ENCODE measurements around the gene WDR43.

WDR43 gene

GRCh38 chr2:28934769-28935168, 40.3 kb downstream of the WDR43 start:
- 100% methylated on average over 1 of the region's 2 CpGs for WGBS

GRCh38 chr2:28941008-28941407, 46.5 kb downstream of the WDR43 start:
- no peaks in the 10 kb centered on the region for H3K9me3 ChIP-seq (ENCODE audit: control insufficient read depth, low read length)
- WGBS, result 100% methylated on average over 2 of the region's 3 CpGs
- H3K4me2 ChIP-seq (ENCODE audit: low read length, poor library complexity, severe bottlenecking), result no peak overlapping the region
- H2AK5ac ChIP-seq (ENCODE audit: low read length, severe bottlenecking), result no peak overlapping the region
- H3K36me3 ChIP-seq (ENCODE audit: control insufficient read depth in 1 of 2, insufficient read depth in 2 of 2, low read depth in 1 of 2, low read length in 2 of 2), result peaks cover 34 to 90% of the 10 kb centered on the region in 2 experiments
- H3K14ac ChIP-seq (ENCODE audit: low read length in 2 of 2), result no peak overlapping the region
- H3K23ac ChIP-seq (ENCODE audit: low read length in 2 of 2), result no peak overlapping the region
- H2BK15ac ChIP-seq (ENCODE audit: low read depth, poor library complexity, severe bottlenecking), result no peak overlapping the region
- H3K4ac ChIP-seq (ENCODE audit: low read depth in 1 of 2, low read length in 2 of 2), result no peak overlapping the region
- no peak overlapping the region for H4K91ac ChIP-seq (ENCODE audit: low read length)
- no peak overlapping the region for H3K9ac ChIP-seq (ENCODE audit: low read length)
- H3K79me1 ChIP-seq (replicated peaks; ENCODE audit: low read length, poor library complexity, severe bottlenecking), result peaks cover 29% of the 10 kb centered on the region
- H3K4me3 ChIP-seq (ENCODE audit: insufficient read depth in 1 of 2, low read depth in 1 of 2, low read length in 2 of 2), result no peak overlapping the region
- H3K27ac ChIP-seq (ENCODE audit: low read length, poor library complexity, severe bottlenecking), result no peak overlapping the region
- H3K4me1 ChIP-seq (ENCODE audit: control insufficient read depth, insufficient read depth, low read depth, low read length), result no peaks in the 10 kb centered on the region
- no peaks in the 10 kb centered on the region for H3K27me3 ChIP-seq (ENCODE audit: control insufficient read depth in 1 of 2, insufficient read depth in 1 of 2, low read length in 2 of 2)
- peak overlapping the region; percentile 51 for H4K8ac ChIP-seq (ENCODE audit: low read length)
- H2BK12ac ChIP-seq (ENCODE audit: low read length in 2 of 2), result no peak overlapping the region
- H3K18ac ChIP-seq (ENCODE audit: low read depth in 1 of 2, low read length in 2 of 2), result no peak overlapping the region
- H2BK120ac ChIP-seq (ENCODE audit: low read depth, low read length), result no peak overlapping the region
- no peak overlapping the region for H2AFZ ChIP-seq (ENCODE audit: low read depth, low read length)
- no peak overlapping the region for H2BK5ac ChIP-seq (ENCODE audit: low read depth, low read length, poor library complexity, severe bottlenecking)
- no peak for DNase-seq

More at GRCh38 chr2:28934769-28935168, 40.3 kb downstream of the WDR43 start:
- Histone ChIP-seq H3K14ac (ENCODE audit: low read length in 2 of 2) (no peak overlapping the region), H3K4me3 (ENCODE audit: insufficient read depth in 1 of 2, low read depth in 1 of 2, low read length in 2 of 2) (no peak overlapping the region), H4K8ac (ENCODE audit: low read length) (no peak overlapping the region), H2BK15ac (ENCODE audit: low read depth, poor library complexity, severe bottlenecking) (no peak overlapping the region), H3K9ac (ENCODE audit: low read length) (no peak overlapping the region), H3K27me3 (ENCODE audit: control insufficient read depth in 1 of 2, insufficient read depth in 1 of 2, low read length in 2 of 2) (no peaks in the 10 kb centered on the region), H3K79me1 (replicated peaks; ENCODE audit: low read length, poor library complexity, severe bottlenecking) (peaks cover 20% of the 10 kb centered on the region), H2BK120ac (ENCODE audit: low read depth, low read length) (no peak overlapping the region), H4K91ac (ENCODE audit: low read length) (no peak overlapping the region), H3K4me1 (ENCODE audit: control insufficient read depth, insufficient read depth, low read depth, low read length) (peaks cover 5% of the 10 kb centered on the region), H3K18ac (ENCODE audit: low read depth in 1 of 2, low read length in 2 of 2) (no peak overlapping the region), H2BK12ac (ENCODE audit: low read length in 2 of 2) (no peak overlapping the region), H3K23ac (ENCODE audit: low read length in 2 of 2) (no peak overlapping the region), H3K4me2 (ENCODE audit: low read length, poor library complexity, severe bottlenecking) (no peak overlapping the region), H2AFZ (ENCODE audit: low read depth, low read length) (no peak overlapping the region), H3K4ac (ENCODE audit: low read depth in 1 of 2, low read length in 2 of 2) (no peak overlapping the region), H2BK5ac (ENCODE audit: low read depth, low read length, poor library complexity, severe bottlenecking) (no peak overlapping the region), H3K27ac (ENCODE audit: low read length, poor library complexity, severe bottlenecking) (no peak overlapping the region), H3K36me3 (ENCODE audit: control insufficient read depth in 1 of 2, insufficient read depth in 2 of 2, low read depth in 1 of 2, low read length in 2 of 2) (peaks cover 17 to 95% of the 10 kb centered on the region in 2 experiments), H3K9me3 (ENCODE audit: control insufficient read depth, low read length) (no peaks in the 10 kb centered on the region), H2AK5ac (ENCODE audit: low read length, severe bottlenecking) (no peak overlapping the region)
- DNase-seq, result no peak

GRCh38 chr2:28944535-28945248, 50.2 kb downstream of the WDR43 start:
- Histone ChIP-seq H3K4ac (ENCODE audit: low read depth in 1 of 2, low read length in 2 of 2) (no peak overlapping the region), H2BK5ac (ENCODE audit: low read depth, low read length, poor library complexity, severe bottlenecking) (no peak overlapping the region), H3K79me1 (replicated peaks; ENCODE audit: low read length, poor library complexity, severe bottlenecking) (peaks cover 21% of the 10 kb centered on the region), H2BK120ac (ENCODE audit: low read depth, low read length) (no peak overlapping the region), H4K91ac (ENCODE audit: low read length) (no peak overlapping the region), H3K27ac (ENCODE audit: low read length, poor library complexity, severe bottlenecking) (no peak overlapping the region), H2BK12ac (ENCODE audit: low read length in 2 of 2) (no peak overlapping the region), H3K9me3 (ENCODE audit: control insufficient read depth, low read length) (peaks cover 6% of the 10 kb centered on the region), H3K4me2 (ENCODE audit: low read length, poor library complexity, severe bottlenecking) (no peak overlapping the region), H4K8ac (ENCODE audit: low read length) (no peak overlapping the region), H2AK5ac (ENCODE audit: low read length, severe bottlenecking) (no peak overlapping the region), H3K4me3 (ENCODE audit: insufficient read depth in 1 of 2, low read depth in 1 of 2, low read length in 2 of 2) (no peak overlapping the region), H3K27me3 (ENCODE audit: control insufficient read depth in 1 of 2, insufficient read depth in 1 of 2, low read length in 2 of 2) (no peaks in the 10 kb centered on the region), H3K23ac (ENCODE audit: low read length in 2 of 2) (no peak overlapping the region), H3K36me3 (ENCODE audit: control insufficient read depth in 1 of 2, insufficient read depth in 2 of 2, low read depth in 1 of 2, low read length in 2 of 2) (peaks cover 31 to 91% of the 10 kb centered on the region in 2 experiments), H3K14ac (ENCODE audit: low read length in 2 of 2) (no peak overlapping the region), H3K18ac (ENCODE audit: low read depth in 1 of 2, low read length in 2 of 2) (no peak overlapping the region), H3K4me1 (ENCODE audit: control insufficient read depth, insufficient read depth, low read depth, low read length) (no peaks in the 10 kb centered on the region), H3K9ac (ENCODE audit: low read length) (no peak overlapping the region), H2AFZ (ENCODE audit: low read depth, low read length) (no peak overlapping the region), H2BK15ac (ENCODE audit: low read depth, poor library complexity, severe bottlenecking) (no peak overlapping the region)
- WGBS, result 88% methylated on average over 14 of the region's 14 CpGs
- no peak for DNase-seq

- Histone ChIP-seq H3K9me3 (ENCODE audit: control insufficient read depth, low read length) (peaks cover 6% of the 10 kb centered on the region), H3K14ac (ENCODE audit: low read length in 2 of 2) (no peak overlapping the region), H3K23ac (ENCODE audit: low read length in 2 of 2) (no peak overlapping the region), H3K36me3 (ENCODE audit: control insufficient read depth in 1 of 2, insufficient read depth in 2 of 2, low read depth in 1 of 2, low read length in 2 of 2) (peaks cover 17 to 66% of the 10 kb centered on the region in 2 experiments), H3K4ac (ENCODE audit: low read depth in 1 of 2, low read length in 2 of 2) (no peak overlapping the region), H2AK5ac (ENCODE audit: low read length, severe bottlenecking) (no peak overlapping the region), H3K4me1 (ENCODE audit: control insufficient read depth, insufficient read depth, low read depth, low read length) (no peaks in the 10 kb centered on the region), H3K79me1 (replicated peaks; ENCODE audit: low read length, poor library complexity, severe bottlenecking) (peaks cover 16% of the 10 kb centered on the region), H3K4me2 (ENCODE audit: low read length, poor library complexity, severe bottlenecking) (no peak overlapping the region), H4K8ac (ENCODE audit: low read length) (no peak overlapping the region), H2BK15ac (ENCODE audit: low read depth, poor library complexity, severe bottlenecking) (no peak overlapping the region), H3K27me3 (ENCODE audit: control insufficient read depth in 1 of 2, insufficient read depth in 1 of 2, low read length in 2 of 2) (no peaks in the 10 kb centered on the region), H3K18ac (ENCODE audit: low read depth in 1 of 2, low read length in 2 of 2) (no peak overlapping the region), H3K9ac (ENCODE audit: low read length) (no peak overlapping the region), H2BK120ac (ENCODE audit: low read depth, low read length) (no peak overlapping the region), H4K91ac (ENCODE audit: low read length) (no peak overlapping the region), H2BK12ac (ENCODE audit: low read length in 2 of 2) (no peak overlapping the region), H3K4me3 (ENCODE audit: insufficient read depth in 1 of 2, low read depth in 1 of 2, low read length in 2 of 2) (no peak overlapping the region), H3K27ac (ENCODE audit: low read length, poor library complexity, severe bottlenecking) (no peak overlapping the region), H2AFZ (ENCODE audit: low read depth, low read length) (no peak overlapping the region), H2BK5ac (ENCODE audit: low read depth, low read length, poor library complexity, severe bottlenecking) (no peak overlapping the region)
- no peak for DNase-seq
- whole genome bisulfite sequencing, result 100% methylated on average over 1 of the region's 2 CpGs
Observed at GRCh38 chr2:28948160-28948559, 53.7 kb downstream of the WDR43 start.

All from mesenchymal stem cell (in vitro differentiated cells and primary cell).